Lower leg skin (tissue), 4 donors: ENCODE results near the gene ZBED4. TPM values are rescaled to one million over a fixed set of nuclear protein-coding genes. Genes with fewer than 3 reads are reported as not detected.

ENCODE experiments used
- DNase-seq, 2 donors: peaks; one replicate each; pipeline ENCODE4 v3.0.0-alpha.2; 2019; ENCODE audit warnings: low spot score in 2 of 2
- H3K4me3 ChIP-seq: fragments of 200-600 bp; sonication (generic); 2 replicates; pipeline ENCODE4 v1.5.1; 2017; ENCODE audit warnings: mild to moderate bottlenecking, low read depth; ENCODE audit not compliant: poor library complexity, severe bottlenecking
- CTCF ChIP-seq, 3 donors: fragments of 450-650 bp; IDR thresholded peaks; one replicate each; pipeline ENCODE4 v1.5.1; 2016; ENCODE audit warnings: antibody characterized with exemption in 3 of 3, mild to moderate bottlenecking in 3 of 3, moderate library complexity in 2 of 3
- POLR2A ChIP-seq, 2 donors: fragments of 450-650 bp; IDR thresholded peaks; one replicate each; pipeline ENCODE4 v1.6.1; 2016 to 2017; ENCODE audit warnings: antibody characterized with exemption in 2 of 2, mild to moderate bottlenecking in 1 of 2, moderate library complexity in 1 of 2
- WGBS, 2 donors: methylation state at CpG; one replicate each; pipeline ENCODE4 v1.1.5; 2018; 5-methylcytosine and 5-hydroxymethylcytosine counted together
- intact Hi-C: fragments of 100-400 bp; cut with DNase I; formaldehyde crosslinking; loops from one replicate; pipeline ENCODE4 v1.15.0; 2023; ENCODE audit warnings: low total_unique reads
- total RNA-seq, 4 donors: library from RNA; depleted of rRNA; stranded (reverse); fragments of >200 nt; gene quantifications; one replicate each; pipeline ENCODE4 v1.1.0, GENCODE V29; 2016

The ZBED4 gene
- total RNA-seq, 4 donors from 2014 or later: 8.6 to 11.6 (median 9.6) TPM

DNA sequence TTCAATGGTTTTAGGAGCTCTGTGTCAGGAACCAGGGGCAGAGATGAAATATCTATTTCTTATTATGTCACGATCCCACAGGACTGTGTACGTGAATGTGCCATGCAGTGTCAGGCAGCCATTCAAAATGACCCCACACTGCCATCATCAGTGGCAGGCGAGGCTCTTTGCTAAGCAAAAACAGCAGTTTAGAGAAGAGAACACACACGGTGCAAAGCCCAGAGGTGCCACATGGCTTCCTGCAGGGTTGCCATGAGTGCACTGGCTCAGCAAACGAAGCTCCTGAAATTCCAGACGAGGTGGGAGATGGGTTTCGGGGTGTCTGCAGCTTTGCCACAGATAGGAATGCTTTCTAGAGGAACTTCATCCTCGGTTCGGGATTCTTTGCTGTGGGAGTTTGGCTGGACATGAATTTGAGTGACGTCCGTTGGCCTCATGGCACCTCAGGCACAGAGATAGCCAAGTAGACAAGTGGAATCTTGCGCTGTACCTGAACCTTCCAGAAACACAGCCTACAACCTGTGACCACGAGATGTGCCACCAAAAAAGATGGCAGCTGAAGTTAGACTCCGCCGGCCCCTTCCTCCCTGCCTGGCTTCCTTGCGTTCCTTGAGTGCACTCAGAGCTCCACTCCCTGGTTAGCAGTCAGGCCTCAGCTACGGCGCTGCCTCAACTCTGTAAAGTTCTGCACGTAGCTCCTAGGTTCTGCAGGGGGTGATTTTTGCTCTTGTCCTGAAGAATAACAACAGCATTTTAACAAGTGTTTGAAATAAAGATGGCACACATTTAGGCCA is 7.8 kb upstream of the ZBED4 start:
- TF ChIP-seq CTCF (IDR thresholded peaks at IDR 0.05) (no peak), POLR2A (IDR thresholded peaks at IDR 0.05) (no peak)
- no peak overlapping the region for H3K4me3 ChIP-seq

GRCh38 chr22:49847751-49848689 is 5.6 kb upstream of the ZBED4 start:
- 35 to 36% methylated on average over 52 to 59 of the region's 64 CpGs for WGBS, 2 donors
- intact Hi-C loops: no loop called here
- DNase-seq: peak in 1 of 2 donors; percentile 86
- peak overlapping the region; percentile 24 for H3K4me3 ChIP-seq
- TF ChIP-seq CTCF (IDR thresholded peaks at IDR 0.05): no peak
- TF ChIP-seq POLR2A (IDR thresholded peaks at IDR 0.05): no peak

More for the DNA sequence above, 7.8 kb upstream of the ZBED4 start:
- 76 to 77% methylated on average over 19 of the region's 19 CpGs for WGBS, 2 donors
- no peak for DNase-seq
- intact Hi-C loops: no loop called here

DNA sequence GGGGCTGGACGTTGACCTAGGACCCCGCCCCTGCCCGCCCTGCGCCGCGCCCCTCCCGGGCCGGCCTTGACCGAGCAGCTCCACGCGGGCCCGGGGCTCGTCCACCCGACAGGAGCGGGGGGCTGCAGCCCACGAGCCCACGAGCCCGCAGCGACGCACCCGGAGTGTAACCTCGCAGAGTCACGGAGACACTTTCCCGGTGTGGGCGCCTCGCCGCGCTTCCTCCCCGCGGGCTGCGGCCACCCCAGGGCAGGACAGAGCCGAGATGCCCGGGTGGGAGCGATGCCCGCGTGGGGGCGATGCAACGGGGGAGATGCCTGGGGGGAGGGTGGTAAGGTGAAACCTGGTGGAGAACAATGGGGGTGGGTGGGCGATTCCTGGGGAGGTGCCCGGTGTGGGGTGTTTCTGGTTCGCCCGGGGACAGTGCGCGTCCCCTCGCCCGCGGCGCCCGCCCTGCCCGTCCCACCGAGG is 4.9 kb upstream of the ZBED4 start:
- 0 to 1% methylated on average over 4 to 14 of the region's 51 CpGs for WGBS, 2 donors
- intact Hi-C loops: no loop called here
- H3K4me3 ChIP-seq: peak overlapping the region; percentile 24
- no peak for DNase-seq
- no peak for TF ChIP-seq POLR2A (IDR thresholded peaks at IDR 0.05)
- TF ChIP-seq CTCF (IDR thresholded peaks at IDR 0.05): no peak

- no peak overlapping the region for H3K4me3 ChIP-seq
- no peak for TF ChIP-seq POLR2A (IDR thresholded peaks at IDR 0.05)
- TF ChIP-seq CTCF (IDR thresholded peaks at IDR 0.05): no peak
- intact Hi-C loops: no loop called here
- WGBS, 2 donors: 3 to 5% methylated on average over 32 to 72 of the region's 89 CpGs
- DNase-seq: no peak
Observed at GRCh38 chr22:49849161-49850020, 4.3 kb upstream of the ZBED4 start.
